ENCODE data around the gene KCNK5. TPM values are rescaled to one million over a fixed set of nuclear protein-coding genes. Genes with fewer than 3 reads are reported as not detected.

KCNK5 gene
- total and polyA plus RNA-seq, 2 experiments from 2014 or later: 6.6 to 11.4 TPM

DNA sequence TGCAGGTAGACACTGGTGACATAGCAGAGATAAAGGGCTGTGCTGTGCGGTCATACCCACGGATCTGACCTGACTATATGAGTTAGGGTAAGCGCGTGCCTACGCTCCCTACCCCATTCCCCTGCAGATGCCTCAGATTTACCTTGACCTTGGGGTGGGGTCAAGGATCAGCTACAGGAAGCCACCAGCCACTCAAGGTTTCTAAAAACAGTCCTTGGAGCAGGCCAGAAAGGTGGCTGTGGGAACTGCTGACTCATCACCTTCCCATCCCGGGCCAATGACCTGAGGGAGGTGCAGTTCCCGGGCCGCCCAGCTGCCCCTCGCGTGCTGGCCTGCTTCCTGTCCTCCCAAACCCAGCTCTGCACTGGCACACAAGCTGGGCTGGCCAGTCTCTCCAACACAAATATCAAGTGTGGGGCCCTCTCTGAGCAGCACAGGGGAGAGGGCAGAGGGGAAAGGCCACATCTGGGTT lies 23.0 kb downstream of the KCNK5 start:
- Histone ChIP-seq H3K79me2 (peaks cover 9% of the 10 kb centered on the region), H3K36me3 (replicated peaks; ENCODE audit: insufficient read depth, low read depth) (no peaks in the 10 kb centered on the region), H2AFZ (no peak overlapping the region), H3K4me1 (ENCODE audit: insufficient read depth) (peaks cover 72% of the 10 kb centered on the region), H3K9me2 (replicated peaks; ENCODE audit: insufficient read depth) (no peaks in the 10 kb centered on the region), H4K20me1 (ENCODE audit: insufficient read depth, poor library complexity, severe bottlenecking) (no peaks in the 10 kb centered on the region), H3K4me3 (no peak overlapping the region), H3K9me3 (ENCODE audit: low read depth) (no peaks in the 10 kb centered on the region), H3K4me2 (no peak overlapping the region), H3K27me3 (no peaks in the 10 kb centered on the region), H3K27ac (peak overlapping the region; percentile 89)
- WGBS (ENCODE audit: low lambda C conversion rate, missing lambda C conversion rate): 69% methylated on average over 10 of the region's 10 CpGs
- DNase-seq (ENCODE audit: low spot score): peak; percentile 58
- TF ChIP-seq EZH2 (IDR thresholded peaks at IDR 0.05; ENCODE audit: borderline replicate concordance) (no peak), EZH2phosphoT487 (IDR thresholded peaks at IDR 0.05; ENCODE audit: low read depth, severe bottlenecking, unreplicated experiment) (no peak)

DNA sequence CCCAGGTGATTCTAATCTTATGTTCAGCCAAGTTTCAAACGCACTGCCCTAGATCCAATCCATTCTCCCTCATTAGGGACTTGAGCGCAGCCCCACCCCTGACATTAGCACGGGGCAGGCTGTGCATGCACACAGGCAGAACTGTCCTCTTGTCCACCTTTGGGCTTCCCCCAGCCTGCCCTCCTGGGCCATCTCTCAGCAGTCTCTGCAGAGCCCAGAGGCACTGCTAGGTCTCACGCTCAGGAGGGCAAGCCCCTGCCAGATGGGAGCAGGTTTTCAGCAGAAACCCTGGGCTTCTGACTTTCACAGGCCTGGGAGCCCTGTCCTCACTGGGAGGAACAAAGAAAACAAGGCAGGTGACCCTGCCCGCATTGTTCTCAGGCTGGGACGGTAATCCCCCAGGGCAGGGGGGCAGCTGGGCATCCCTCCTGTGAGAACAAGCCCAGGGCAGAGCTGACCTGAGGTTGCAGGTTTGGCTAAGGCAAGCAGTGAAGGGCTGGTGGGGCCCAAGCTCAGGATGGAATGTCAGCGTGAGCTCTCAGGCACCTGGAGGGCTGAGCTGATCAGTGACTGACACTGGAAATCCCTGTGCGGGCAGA lies 24.5 kb downstream of the KCNK5 start:
- H2AFZ ChIP-seq: no peak overlapping the region
- H3K36me3 ChIP-seq (replicated peaks; ENCODE audit: insufficient read depth, low read depth): no peaks in the 10 kb centered on the region
- no peak overlapping the region for H3K4me3 ChIP-seq
- no peaks in the 10 kb centered on the region for H3K27me3 ChIP-seq
- TF ChIP-seq, protein P1, sequence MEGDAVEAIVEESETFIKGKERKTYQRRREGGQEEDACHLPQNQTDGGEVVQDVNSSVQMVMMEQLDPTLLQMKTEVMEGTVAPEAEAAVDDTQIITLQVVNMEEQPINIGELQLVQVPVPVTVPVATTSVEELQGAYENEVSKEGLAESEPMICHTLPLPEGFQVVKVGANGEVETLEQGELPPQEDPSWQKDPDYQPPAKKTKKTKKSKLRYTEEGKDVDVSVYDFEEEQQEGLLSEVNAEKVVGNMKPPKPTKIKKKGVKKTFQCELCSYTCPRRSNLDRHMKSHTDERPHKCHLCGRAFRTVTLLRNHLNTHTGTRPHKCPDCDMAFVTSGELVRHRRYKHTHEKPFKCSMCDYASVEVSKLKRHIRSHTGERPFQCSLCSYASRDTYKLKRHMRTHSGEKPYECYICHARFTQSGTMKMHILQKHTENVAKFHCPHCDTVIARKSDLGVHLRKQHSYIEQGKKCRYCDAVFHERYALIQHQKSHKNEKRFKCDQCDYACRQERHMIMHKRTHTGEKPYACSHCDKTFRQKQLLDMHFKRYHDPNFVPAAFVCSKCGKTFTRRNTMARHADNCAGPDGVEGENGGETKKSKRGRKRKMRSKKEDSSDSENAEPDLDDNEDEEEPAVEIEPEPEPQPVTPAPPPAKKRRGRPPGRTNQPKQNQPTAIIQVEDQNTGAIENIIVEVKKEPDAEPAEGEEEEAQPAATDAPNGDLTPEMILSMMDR (IDR thresholded peaks at IDR 0.05; ENCODE audit: poor library complexity): no peak
- no peak for TF ChIP-seq EZH2 (IDR thresholded peaks at IDR 0.05; ENCODE audit: borderline replicate concordance)
- TF ChIP-seq EZH2phosphoT487 (IDR thresholded peaks at IDR 0.05; ENCODE audit: low read depth, severe bottlenecking, unreplicated experiment): no peak
- peak; percentile 40 for DNase-seq (ENCODE audit: low spot score)
- no peaks in the 10 kb centered on the region for H3K9me3 ChIP-seq (ENCODE audit: low read depth)
- peaks cover 6% of the 10 kb centered on the region for H3K79me2 ChIP-seq
- peak overlapping the region; percentile 89 for H3K27ac ChIP-seq
- H3K9me2 ChIP-seq (replicated peaks; ENCODE audit: insufficient read depth): no peaks in the 10 kb centered on the region
- H3K4me1 ChIP-seq (ENCODE audit: insufficient read depth): peaks cover 66% of the 10 kb centered on the region
- H4K20me1 ChIP-seq (ENCODE audit: insufficient read depth, poor library complexity, severe bottlenecking): no peaks in the 10 kb centered on the region
- WGBS (ENCODE audit: low lambda C conversion rate, missing lambda C conversion rate): 74% methylated on average over 8 of the region's 8 CpGs
- H3K4me2 ChIP-seq: no peak overlapping the region

DNA sequence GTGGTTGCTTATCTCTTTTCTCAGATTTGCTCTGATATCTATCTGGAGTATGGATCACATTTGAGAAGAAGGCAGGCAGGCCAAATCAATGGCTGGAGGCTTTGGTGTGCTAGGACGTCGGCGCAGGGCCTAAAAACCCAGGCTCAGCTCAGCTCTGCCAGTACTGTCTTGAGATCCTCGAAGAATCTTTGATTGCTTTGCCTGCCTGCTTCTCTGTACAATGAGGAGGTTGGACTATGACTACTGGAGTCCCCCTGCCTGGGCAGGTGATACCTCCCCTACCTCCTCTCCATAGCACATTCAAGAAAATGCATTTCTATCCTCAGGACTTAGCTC lies 25.1 kb downstream of the KCNK5 start:
- Histone ChIP-seq H3K9me3 (ENCODE audit: low read depth) (no peaks in the 10 kb centered on the region), H3K9me2 (replicated peaks; ENCODE audit: insufficient read depth) (no peaks in the 10 kb centered on the region), H2AFZ (no peak overlapping the region), H4K20me1 (ENCODE audit: insufficient read depth, poor library complexity, severe bottlenecking) (no peaks in the 10 kb centered on the region), H3K4me3 (no peak overlapping the region), H3K4me2 (no peak overlapping the region), H3K27ac (peak overlapping the region; percentile 89), H3K79me2 (peaks cover 12% of the 10 kb centered on the region), H3K36me3 (replicated peaks; ENCODE audit: insufficient read depth, low read depth) (no peaks in the 10 kb centered on the region), H3K27me3 (no peaks in the 10 kb centered on the region), H3K4me1 (ENCODE audit: insufficient read depth) (peaks cover 66% of the 10 kb centered on the region)
- TF ChIP-seq EZH2 (IDR thresholded peaks at IDR 0.05; ENCODE audit: borderline replicate concordance) (no peak), EZH2phosphoT487 (IDR thresholded peaks at IDR 0.05; ENCODE audit: low read depth, severe bottlenecking, unreplicated experiment) (no peak)
- TF ChIP-seq, protein P1 (IDR thresholded peaks at IDR 0.05; ENCODE audit: poor library complexity): no peak
- DNase-seq (ENCODE audit: low spot score): no peak
- 59% methylated on average over 4 of the region's 4 CpGs for WGBS (ENCODE audit: low lambda C conversion rate, missing lambda C conversion rate)

DNA sequence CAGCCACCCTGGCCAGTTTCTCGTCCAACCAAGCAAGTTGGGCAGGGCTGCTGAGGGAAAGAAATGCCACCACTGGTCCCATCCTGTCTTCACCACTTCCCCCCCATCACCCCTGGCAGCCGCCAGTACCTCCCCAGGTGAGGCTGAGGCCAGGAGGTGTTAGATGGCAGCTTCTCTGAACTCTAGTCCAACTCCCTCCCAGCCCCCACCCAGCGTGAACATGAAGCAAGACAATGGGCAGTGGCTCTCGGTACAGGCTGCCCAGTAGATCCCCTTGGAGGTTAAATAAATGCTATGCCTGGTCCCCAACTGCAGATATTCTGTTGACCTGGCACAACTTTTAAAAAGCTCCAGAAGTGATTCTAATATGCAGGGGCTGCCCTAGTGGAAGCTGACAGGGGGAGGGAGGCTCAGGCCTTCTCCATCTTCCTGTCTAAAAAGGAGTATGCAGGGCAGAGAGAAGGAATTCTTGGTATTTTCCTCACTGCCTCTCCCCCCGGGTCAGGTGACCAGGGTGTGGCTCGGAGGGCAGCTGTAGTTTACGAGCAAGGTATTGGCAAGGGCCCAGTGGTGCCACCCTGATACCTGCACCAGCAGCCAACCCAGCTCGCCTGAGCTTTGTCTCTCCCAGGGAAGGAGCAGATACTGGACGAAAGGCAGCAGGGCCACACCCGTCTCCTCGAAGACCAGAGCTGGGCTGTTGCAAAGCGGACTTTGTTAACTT lies 25.7 kb downstream of the KCNK5 start:
- Histone ChIP-seq H3K9me3 (ENCODE audit: low read depth) (no peaks in the 10 kb centered on the region), H3K4me3 (no peak overlapping the region), H3K9me2 (replicated peaks; ENCODE audit: insufficient read depth) (no peaks in the 10 kb centered on the region), H3K4me2 (peak overlapping the region; percentile 10), H3K79me2 (peaks cover 13% of the 10 kb centered on the region), H2AFZ (no peak overlapping the region), H3K36me3 (replicated peaks; ENCODE audit: insufficient read depth, low read depth) (no peaks in the 10 kb centered on the region), H3K27ac (peak overlapping the region; percentile 89), H3K4me1 (ENCODE audit: insufficient read depth) (peaks cover 65% of the 10 kb centered on the region), H3K27me3 (no peaks in the 10 kb centered on the region), H4K20me1 (ENCODE audit: insufficient read depth, poor library complexity, severe bottlenecking) (no peaks in the 10 kb centered on the region)
- DNase-seq (ENCODE audit: low spot score): peak; percentile 71
- no peak for TF ChIP-seq EZH2 (IDR thresholded peaks at IDR 0.05; ENCODE audit: borderline replicate concordance)
- TF ChIP-seq, protein P1 (IDR thresholded peaks at IDR 0.05; ENCODE audit: poor library complexity): no peak
- no peak for TF ChIP-seq EZH2phosphoT487 (IDR thresholded peaks at IDR 0.05; ENCODE audit: low read depth, severe bottlenecking, unreplicated experiment)
- WGBS (ENCODE audit: low lambda C conversion rate, missing lambda C conversion rate): 47% methylated on average over 12 of the region's 12 CpGs
